Measurements from ENCODE around the gene CCDC88B. TPM values are rescaled to one million over a fixed set of nuclear protein-coding genes. Genes with fewer than 3 reads are reported as not detected.

The CCDC88B gene
- total RNA-seq, 2 donors from 2014 or later, result 8.8 to 16.2 TPM

DNA sequence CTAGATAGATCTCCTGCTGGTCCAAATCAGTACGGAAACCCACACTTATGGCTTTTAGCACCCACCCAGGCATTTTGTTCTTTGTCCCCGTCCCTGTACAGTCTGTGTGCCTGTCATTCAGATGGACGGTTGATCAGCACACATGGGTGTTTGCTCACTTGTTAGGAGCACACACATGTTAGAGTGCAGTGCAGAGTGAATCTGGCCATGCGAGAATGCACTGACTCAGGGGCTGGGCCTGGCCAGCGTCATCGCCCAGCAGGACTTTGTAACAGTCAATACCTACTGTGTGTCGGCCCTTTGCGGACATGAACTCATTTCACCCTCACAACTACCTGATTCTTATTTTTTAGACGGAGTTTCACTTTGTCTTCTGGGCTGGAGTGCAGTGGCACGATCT lies 22.3 kb downstream of the CCDC88B start:
- intact Hi-C loops (cut with DNase I), result no loop called here
- no peak for TF ChIP-seq POLR2A (IDR thresholded peaks at IDR 0.05)
- TF ChIP-seq, protein P1, sequence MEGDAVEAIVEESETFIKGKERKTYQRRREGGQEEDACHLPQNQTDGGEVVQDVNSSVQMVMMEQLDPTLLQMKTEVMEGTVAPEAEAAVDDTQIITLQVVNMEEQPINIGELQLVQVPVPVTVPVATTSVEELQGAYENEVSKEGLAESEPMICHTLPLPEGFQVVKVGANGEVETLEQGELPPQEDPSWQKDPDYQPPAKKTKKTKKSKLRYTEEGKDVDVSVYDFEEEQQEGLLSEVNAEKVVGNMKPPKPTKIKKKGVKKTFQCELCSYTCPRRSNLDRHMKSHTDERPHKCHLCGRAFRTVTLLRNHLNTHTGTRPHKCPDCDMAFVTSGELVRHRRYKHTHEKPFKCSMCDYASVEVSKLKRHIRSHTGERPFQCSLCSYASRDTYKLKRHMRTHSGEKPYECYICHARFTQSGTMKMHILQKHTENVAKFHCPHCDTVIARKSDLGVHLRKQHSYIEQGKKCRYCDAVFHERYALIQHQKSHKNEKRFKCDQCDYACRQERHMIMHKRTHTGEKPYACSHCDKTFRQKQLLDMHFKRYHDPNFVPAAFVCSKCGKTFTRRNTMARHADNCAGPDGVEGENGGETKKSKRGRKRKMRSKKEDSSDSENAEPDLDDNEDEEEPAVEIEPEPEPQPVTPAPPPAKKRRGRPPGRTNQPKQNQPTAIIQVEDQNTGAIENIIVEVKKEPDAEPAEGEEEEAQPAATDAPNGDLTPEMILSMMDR (IDR thresholded peaks at IDR 0.05), result no peak
- Histone ChIP-seq H3K27ac (no peak overlapping the region), H3K36me3 (replicated peaks in 1 of 2; ENCODE audit: insufficient read depth in 1 of 2, low read depth in 2 of 2) (peaks cover 0 to 17% of the 10 kb centered on the region in 2 donors), H3K4me3 (no peak overlapping the region), H3K4me1 (peaks cover 27% of the 10 kb centered on the region), H3K27me3 (no peaks in the 10 kb centered on the region), H3K9me3 (no peaks in the 10 kb centered on the region)
- DNase-seq, result no peak
- 93 to 94% methylated on average over 8 to 10 of the region's 10 CpGs for WGBS, 2 donors
- no peak for ATAC-seq

DNA sequence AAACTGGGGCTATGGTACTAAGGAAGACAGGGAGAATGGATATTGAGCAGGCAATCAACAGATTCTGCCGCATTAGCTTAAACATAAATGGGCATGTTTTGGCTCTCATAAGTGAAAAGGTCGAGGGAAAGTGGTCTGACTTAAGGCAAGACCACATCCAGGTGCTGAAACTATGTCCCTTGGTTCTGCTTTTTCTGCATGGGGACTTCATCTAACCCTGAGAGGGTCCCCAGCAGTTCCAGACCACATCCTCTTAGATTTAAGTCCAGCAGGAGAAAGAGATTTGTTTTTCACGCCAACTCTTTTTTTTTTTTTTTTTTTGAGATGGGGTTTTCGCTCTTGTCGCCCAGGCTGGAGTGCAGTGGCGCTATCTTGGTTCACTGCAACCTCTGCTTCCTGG lies 24.4 kb downstream of the CCDC88B start:
- Histone ChIP-seq H3K9me3 (no peaks in the 10 kb centered on the region), H3K4me3 (no peak overlapping the region), H3K27ac (no peak overlapping the region), H3K36me3 (replicated peaks in 1 of 2; ENCODE audit: insufficient read depth in 1 of 2, low read depth in 2 of 2) (peaks cover 0 to 17% of the 10 kb centered on the region in 2 donors), H3K4me1 (peaks cover 10% of the 10 kb centered on the region), H3K27me3 (no peaks in the 10 kb centered on the region)
- 81 to 89% methylated on average over 6 of the region's 6 CpGs for whole genome bisulfite sequencing, 2 donors
- no peak for TF ChIP-seq POLR2A (IDR thresholded peaks at IDR 0.05)
- TF ChIP-seq, protein P1 (IDR thresholded peaks at IDR 0.05), result no peak
- ATAC-seq (no peak), DNase-seq (no peak)
- intact Hi-C loops (cut with DNase I), result no loop called here

DNA sequence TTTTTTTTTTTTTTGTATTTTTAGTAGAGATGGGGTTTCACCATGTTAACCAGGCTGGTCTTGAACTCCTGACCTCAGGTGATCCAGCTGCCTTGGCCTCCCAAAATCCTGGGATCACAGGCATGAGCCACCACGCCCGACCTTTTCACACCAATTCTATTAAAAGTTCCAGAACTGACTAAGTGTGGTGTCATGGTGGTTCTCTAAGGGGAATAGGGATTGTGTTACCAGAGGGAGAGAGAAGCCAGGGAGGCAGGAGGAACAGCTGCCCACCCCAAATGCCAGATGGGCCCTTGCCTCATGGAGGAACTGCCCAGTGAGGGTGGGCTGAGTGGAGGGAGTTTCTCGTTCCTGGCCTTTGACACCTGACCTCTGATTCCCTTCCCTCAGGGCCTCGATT lies 24.9 kb downstream of the CCDC88B start:
- H3K27me3 ChIP-seq, result no peaks in the 10 kb centered on the region
- intact Hi-C loops (cut with DNase I), result no loop called here
- peaks cover 6% of the 10 kb centered on the region for H3K4me1 ChIP-seq
- H3K9me3 ChIP-seq, result no peaks in the 10 kb centered on the region
- DNase-seq, result no peak
- peaks cover 0 to 17% of the 10 kb centered on the region in 2 donors for H3K36me3 ChIP-seq (replicated peaks in 1 of 2; ENCODE audit: insufficient read depth in 1 of 2, low read depth in 2 of 2)
- H3K4me3 ChIP-seq, result no peak overlapping the region
- TF ChIP-seq, protein P1 (IDR thresholded peaks at IDR 0.05), result no peak
- no peak for TF ChIP-seq POLR2A (IDR thresholded peaks at IDR 0.05)
- 89 to 100% methylated on average over 2 to 4 of the region's 4 CpGs for WGBS, 2 donors
- no peak overlapping the region for H3K27ac ChIP-seq
- ATAC-seq, result no peak

DNA sequence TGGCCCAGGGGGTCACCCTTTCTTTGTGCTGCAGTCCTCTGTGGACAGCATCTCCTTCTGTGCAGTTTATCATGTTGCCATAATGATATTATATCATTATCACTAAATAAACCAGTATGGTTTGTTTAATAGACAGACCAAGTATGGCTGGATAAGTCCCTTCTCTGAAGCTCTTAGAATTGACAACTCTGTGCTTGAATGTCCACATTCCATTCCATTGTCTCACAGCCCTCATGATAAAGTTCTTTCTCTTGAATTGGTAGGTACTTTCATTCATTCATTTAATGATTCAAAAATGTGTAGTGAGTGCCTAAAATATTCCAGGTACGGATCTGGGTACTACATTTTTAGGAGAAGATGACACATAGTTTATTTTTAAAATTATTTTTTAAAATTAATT lies 26.7 kb downstream of the CCDC88B start:
- intact Hi-C loops (cut with DNase I), result no loop called here
- Histone ChIP-seq H3K36me3 (replicated peaks in 1 of 2; ENCODE audit: insufficient read depth in 1 of 2, low read depth in 2 of 2) (peaks cover 0 to 16% of the 10 kb centered on the region in 2 donors), H3K27me3 (no peaks in the 10 kb centered on the region), H3K9me3 (no peaks in the 10 kb centered on the region), H3K27ac (no peak overlapping the region), H3K4me3 (no peak overlapping the region), H3K4me1 (no peaks in the 10 kb centered on the region)
- no peak for DNase-seq
- 92 to 93% methylated on average over 1 of the region's 1 CpG for WGBS, 2 donors
- no peak for ATAC-seq
- TF ChIP-seq POLR2A (IDR thresholded peaks at IDR 0.05), result no peak
- TF ChIP-seq, protein P1 (IDR thresholded peaks at IDR 0.05), result no peak

DNA sequence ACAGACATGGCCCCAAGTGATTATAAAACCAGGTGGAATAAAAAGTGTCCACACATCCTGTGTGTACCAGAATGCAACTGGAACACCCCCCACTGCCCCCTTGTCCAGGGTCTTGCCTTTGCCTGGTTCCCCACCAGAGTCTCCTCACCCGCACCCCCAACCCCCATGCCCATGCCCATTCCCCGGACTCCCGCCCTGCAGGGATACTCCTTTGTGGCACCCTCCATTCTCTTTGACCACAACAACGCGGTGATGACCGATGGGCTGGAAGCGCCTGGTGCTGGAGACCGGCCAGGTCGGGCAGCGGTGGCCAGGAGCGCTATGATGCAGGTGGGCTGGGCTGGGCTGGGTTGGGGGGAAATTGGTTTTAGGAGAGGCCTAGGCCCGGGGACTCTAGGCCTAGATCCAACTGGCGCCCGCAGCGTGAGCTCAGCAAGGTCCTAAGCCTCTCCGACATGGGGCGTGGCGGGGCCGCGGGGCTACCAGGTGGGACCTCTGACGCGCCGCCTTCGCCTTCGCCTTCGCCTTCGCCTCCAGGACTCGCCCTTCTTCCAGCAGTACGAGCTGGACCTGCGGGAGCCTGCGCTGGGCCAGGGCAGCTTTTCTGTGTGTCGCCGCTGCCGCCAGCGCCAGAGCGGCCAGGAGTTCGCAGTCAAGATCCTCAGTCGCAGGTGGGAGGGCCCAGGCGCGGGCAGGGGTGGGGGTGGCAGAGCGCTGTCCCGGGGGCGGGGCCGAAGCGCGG lies 28.1 kb downstream of the CCDC88B start:
- H3K27me3 ChIP-seq, result no peaks in the 10 kb centered on the region
- ATAC-seq, result no peak
- WGBS, 2 donors, result 90 to 92% methylated on average over 20 to 45 of the region's 46 CpGs
- no peaks in the 10 kb centered on the region for H3K9me3 ChIP-seq
- no peak for DNase-seq
- peaks cover 0 to 12% of the 10 kb centered on the region in 2 donors for H3K36me3 ChIP-seq (replicated peaks in 1 of 2; ENCODE audit: insufficient read depth in 1 of 2, low read depth in 2 of 2)
- TF ChIP-seq, protein P1 (IDR thresholded peaks at IDR 0.05), result no peak
- no peak for TF ChIP-seq POLR2A (IDR thresholded peaks at IDR 0.05)
- no peak overlapping the region for H3K27ac ChIP-seq
- intact Hi-C loops (cut with DNase I), result no loop called here
- no peaks in the 10 kb centered on the region for H3K4me1 ChIP-seq
- no peak overlapping the region for H3K4me3 ChIP-seq

Measured in body of pancreas (tissue), 4 donors.